ENCODE measurements around the gene CLPTM1L.
"Not testable (repeated sequence)": the region's sequence is repeated elsewhere in the genome, so short reads cannot be mapped to it uniquely, and the experiment has no call there.

CLPTM1L gene

GRCh38 chr5:1339818-1340210 is 5.1 kb downstream of the CLPTM1L start:
- not testable (repeated sequence) for DNase-seq (ENCODE audit: low spot score)

- not testable (repeated sequence) for DNase-seq (ENCODE audit: low spot score)
These were observed 5.6 kb downstream of the CLPTM1L start for GRCh38 chr5:1339139-1339817.

- no peak for DNase-seq (ENCODE audit: low spot score)
These were observed 6.3 kb downstream of the CLPTM1L start for GRCh38 chr5:1338506-1339070.

GRCh38 chr5:1338196-1338490 is 6.8 kb downstream of the CLPTM1L start:
- DNase-seq (ENCODE audit: low spot score): no peak

GRCh38 chr5:1337489-1338195 is 7.3 kb downstream of the CLPTM1L start:
- no peak for DNase-seq (ENCODE audit: low spot score)

- no peak for DNase-seq (ENCODE audit: low spot score)
These were observed 8.0 kb downstream of the CLPTM1L start for GRCh38 chr5:1336749-1337488.

GRCh38 chr5:1336106-1336561 is 8.8 kb downstream of the CLPTM1L start:
- no peak for DNase-seq (ENCODE audit: low spot score)

- DNase-seq (ENCODE audit: low spot score): no peak
These were observed 9.3 kb downstream of the CLPTM1L start for GRCh38 chr5:1335540-1336095.

GRCh38 chr5:1334831-1335539 is 9.9 kb downstream of the CLPTM1L start:
- no peak for DNase-seq (ENCODE audit: low spot score)

GRCh38 chr5:1333986-1334385 is 10.9 kb downstream of the CLPTM1L start:
- DNase-seq (ENCODE audit: low spot score): no peak

GRCh38 chr5:1333286-1333685 is 11.6 kb downstream of the CLPTM1L start:
- not testable (repeated sequence) for DNase-seq (ENCODE audit: low spot score)

GRCh38 chr5:1332461-1333001 is 12.4 kb downstream of the CLPTM1L start:
- DNase-seq (ENCODE audit: low spot score): no peak

GRCh38 chr5:1331861-1332405 is 13.0 kb downstream of the CLPTM1L start:
- DNase-seq (ENCODE audit: low spot score): no peak

- no peak for DNase-seq (ENCODE audit: low spot score)
These were observed 13.8 kb downstream of the CLPTM1L start for GRCh38 chr5:1330847-1331831.

GRCh38 chr5:1330146-1330846 is 14.6 kb downstream of the CLPTM1L start:
- no peak for DNase-seq (ENCODE audit: low spot score)

GRCh38 chr5:1329111-1329579 is 15.8 kb downstream of the CLPTM1L start:
- no peak for DNase-seq (ENCODE audit: low spot score)

- not testable (repeated sequence) for DNase-seq (ENCODE audit: low spot score)
These were observed 16.4 kb downstream of the CLPTM1L start for GRCh38 chr5:1328237-1329110.
